RWPE1 (cell line): Measurements from ENCODE around the gene CHN2.

Source experiments
- CTCF ChIA-PET: fragments of 350-600 bp; sonication (Branson Sonifier 250); formaldehyde crosslinking; extraction: SDS; loops from one replicate; lab custom pipeline; 2021; lab: Yijun Ruan, JAX
- POLR2A ChIA-PET: fragments of 400-600 bp; formaldehyde crosslinking; extraction: SDS; loops from one replicate; lab custom pipeline; 2020; ENCODE audit warnings: antibody characterized with exemption; ENCODE audit not compliant: low non-redundant PET; lab: Yijun Ruan, JAX
- DNase-seq: peaks from one replicate; pipeline ENCODE4 v3.0.0; 2012; ENCODE audit warnings: low spot score
- H3K27ac ChIP-seq: fragments of 450-650 bp; 2 replicates; pipeline ENCODE4 v1.5.1; 2017
- TF ChIP-seq, protein P1 (sequence below): fragments of 450-650 bp; conservative IDR thresholded peaks from 2 replicates; pipeline ENCODE4 v1.5.1; 2017; ENCODE audit warnings: low read depth, mild to moderate bottlenecking

CHN2 gene

DNA sequence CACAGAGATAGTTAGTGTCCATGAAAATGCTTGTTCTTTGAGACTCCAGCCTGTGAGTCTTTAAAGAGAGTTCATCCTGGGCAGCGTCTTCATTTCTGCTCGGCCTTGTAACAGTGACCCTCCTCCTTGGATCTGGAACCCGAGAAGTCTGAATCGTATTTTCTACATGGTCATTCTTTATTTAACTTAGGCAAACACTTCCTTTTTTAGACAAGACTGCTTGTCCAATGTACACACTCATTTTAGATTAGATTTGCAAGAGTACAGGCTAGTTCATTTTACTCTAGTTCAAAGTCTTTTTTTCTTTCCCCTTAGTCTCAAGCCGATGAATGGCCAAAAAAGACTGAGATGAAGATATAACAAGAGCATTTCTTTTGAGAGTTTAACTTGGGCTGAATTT, 133.5 kb downstream of the CHN2 start:
- ChIA-PET POLR2A (no interaction called here), CTCF (no interaction called here)
- no peak overlapping the region for H3K27ac ChIP-seq
- no peak for DNase-seq
- TF ChIP-seq, protein P1, sequence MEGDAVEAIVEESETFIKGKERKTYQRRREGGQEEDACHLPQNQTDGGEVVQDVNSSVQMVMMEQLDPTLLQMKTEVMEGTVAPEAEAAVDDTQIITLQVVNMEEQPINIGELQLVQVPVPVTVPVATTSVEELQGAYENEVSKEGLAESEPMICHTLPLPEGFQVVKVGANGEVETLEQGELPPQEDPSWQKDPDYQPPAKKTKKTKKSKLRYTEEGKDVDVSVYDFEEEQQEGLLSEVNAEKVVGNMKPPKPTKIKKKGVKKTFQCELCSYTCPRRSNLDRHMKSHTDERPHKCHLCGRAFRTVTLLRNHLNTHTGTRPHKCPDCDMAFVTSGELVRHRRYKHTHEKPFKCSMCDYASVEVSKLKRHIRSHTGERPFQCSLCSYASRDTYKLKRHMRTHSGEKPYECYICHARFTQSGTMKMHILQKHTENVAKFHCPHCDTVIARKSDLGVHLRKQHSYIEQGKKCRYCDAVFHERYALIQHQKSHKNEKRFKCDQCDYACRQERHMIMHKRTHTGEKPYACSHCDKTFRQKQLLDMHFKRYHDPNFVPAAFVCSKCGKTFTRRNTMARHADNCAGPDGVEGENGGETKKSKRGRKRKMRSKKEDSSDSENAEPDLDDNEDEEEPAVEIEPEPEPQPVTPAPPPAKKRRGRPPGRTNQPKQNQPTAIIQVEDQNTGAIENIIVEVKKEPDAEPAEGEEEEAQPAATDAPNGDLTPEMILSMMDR = no peak

DNA sequence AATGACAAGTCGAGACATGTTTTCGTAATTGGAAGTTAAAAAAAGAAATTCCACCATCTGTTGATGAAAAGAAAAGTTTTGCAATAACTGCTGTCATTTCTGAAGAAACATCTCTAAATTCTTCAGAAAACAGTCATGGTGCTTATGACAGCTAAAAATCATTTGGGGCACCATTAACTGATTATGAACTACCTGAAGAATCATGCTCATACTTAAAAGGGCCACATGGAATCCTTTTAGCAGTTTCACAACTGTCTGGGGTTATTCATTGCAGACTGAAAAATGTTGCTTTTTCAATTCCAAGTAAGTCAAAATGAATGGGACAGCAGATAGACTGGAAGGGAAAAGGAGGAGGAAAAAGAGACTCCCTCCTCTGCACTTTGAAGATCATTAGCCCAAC, 134.2 kb downstream of the CHN2 start:
- CTCF ChIA-PET = interaction anchor here (0.7 kb wide), 1 partner anchor 148 kb away, joined by 3 read pairs; no protein-coding TSS in a partner anchor
- peak; percentile 75 for DNase-seq
- POLR2A ChIA-PET = no interaction called here
- no peak overlapping the region for H3K27ac ChIP-seq
- TF ChIP-seq, protein P1 = no peak

DNA sequence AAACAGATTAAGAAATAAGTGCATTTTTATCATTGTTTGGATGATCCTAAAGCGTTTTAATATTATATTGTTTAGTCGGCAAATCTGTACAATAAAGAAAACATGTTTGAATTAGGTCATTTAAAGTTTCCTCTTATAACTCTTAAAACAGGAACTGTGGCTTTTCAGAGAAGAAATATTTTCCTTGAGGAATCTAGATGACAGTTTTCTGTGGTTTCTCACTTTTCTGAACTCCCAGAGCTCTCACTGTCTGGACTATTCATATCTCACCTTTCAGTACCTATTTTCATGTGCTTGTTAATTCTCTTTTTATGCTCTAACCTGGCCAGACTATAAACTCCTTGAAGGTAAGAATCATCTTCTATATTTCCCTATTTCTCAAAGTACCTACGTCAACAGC, 135.1 kb downstream of the CHN2 start:
- TF ChIP-seq, protein P1 = no peak
- CTCF ChIA-PET = interaction anchor here (0.5 kb wide), 1 partner anchor 304 kb away, joined by 3 read pairs; no protein-coding TSS in a partner anchor
- no peak for DNase-seq
- POLR2A ChIA-PET = no interaction called here
- H3K27ac ChIP-seq = no peak overlapping the region

DNA sequence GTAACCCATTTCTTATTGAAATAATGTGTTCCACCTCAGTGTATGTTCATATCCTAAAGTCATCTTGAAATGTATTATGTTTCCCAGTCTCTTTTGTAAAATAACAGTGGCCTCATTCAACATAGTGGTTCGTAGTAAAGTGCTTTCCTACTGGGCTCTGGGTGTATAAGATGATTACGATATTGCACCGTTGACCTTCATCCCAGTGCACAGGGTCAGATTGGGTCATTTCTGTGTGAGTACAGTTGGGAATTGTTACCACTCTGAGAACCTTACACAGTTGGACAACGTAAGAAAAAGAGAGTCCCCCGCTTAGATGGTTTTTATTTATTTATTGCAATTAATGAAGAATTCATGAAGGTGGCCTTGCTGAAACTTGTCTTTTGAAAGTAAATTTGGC, 135.6 kb downstream of the CHN2 start:
- H3K27ac ChIP-seq = no peak overlapping the region
- no peak for DNase-seq
- ChIA-PET POLR2A (no interaction called here), CTCF (no interaction called here)
- TF ChIP-seq, protein P1 = no peak

DNA sequence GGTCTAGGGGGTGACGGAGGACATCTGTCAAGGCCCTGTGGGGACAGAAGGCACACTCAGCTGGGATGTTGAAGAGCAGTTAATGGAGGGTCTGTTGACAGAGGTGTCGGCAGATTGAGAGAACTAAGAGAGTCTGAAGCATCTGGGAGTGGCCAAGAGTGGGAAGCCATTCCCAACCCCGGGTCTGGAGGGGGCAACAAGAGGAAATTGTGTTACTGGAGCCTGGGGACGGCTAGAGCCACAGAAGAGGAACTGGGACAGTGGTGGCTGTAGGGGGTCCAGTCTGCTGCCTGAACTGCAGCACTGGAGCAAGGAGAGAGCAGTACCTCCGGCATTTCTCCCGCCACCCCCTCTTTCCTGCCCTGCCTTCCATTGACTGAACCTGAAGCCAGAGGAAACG, 136.6 kb downstream of the CHN2 start:
- ChIA-PET CTCF (no interaction called here), POLR2A (no interaction called here)
- TF ChIP-seq, protein P1 = no peak
- DNase-seq = no peak
- no peak overlapping the region for H3K27ac ChIP-seq

DNA sequence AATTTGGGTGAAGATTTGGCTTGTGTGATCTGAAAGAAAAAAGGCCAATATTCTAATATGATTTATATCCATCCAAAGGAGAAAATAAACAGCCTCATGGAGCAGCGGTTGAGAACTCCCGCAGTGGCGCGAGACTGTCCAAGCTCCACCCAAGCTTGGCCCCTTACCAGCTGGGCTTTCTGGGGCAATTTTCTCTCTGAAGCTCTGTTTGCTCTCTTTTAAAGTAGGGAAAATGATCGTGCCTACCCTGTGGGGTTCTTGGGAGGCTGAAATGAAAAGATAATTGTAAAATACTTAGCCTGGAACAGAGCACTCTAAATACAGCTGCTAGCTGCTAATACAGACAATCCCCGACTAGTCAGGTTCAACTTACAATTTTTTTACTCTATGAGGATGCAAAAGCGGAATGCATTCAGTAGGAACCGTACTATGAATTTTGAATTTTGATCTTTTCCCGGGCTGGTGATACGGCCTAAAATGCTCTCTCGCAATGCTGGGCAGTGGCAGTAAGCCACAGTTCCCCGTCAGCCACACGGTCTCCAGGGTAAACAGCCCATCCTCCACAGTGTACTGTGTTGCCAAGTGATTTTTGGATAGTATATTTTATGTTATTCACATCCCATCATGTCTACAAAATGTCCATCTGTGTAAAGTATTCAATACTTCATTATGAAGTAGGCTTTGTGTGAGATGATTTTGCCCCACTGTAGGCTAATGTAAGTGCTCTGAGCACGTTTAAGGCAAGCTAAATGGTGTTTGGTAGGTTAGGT, 137.7 kb downstream of the CHN2 start:
- CTCF ChIA-PET = no interaction called here
- no peak for DNase-seq
- TF ChIP-seq, protein P1 = no peak
- H3K27ac ChIP-seq = no peak overlapping the region
- POLR2A ChIA-PET = interaction anchor here (0.5 kb wide), 1 partner anchor 204 kb away, joined by 12 read pairs; no protein-coding TSS in a partner anchor
